Motor neuron (in vitro differentiated cells): ENCODE data around the gene HPCAL1. TPM values are rescaled to one million over a fixed set of nuclear protein-coding genes. Genes with fewer than 3 reads are reported as not detected.
"Not testable (repeated sequence)": the region's sequence is repeated elsewhere in the genome, so short reads cannot be mapped to it uniquely, and the experiment has no call there.

ENCODE experiments used
- ATAC-seq, 8 experiments: fragments of 200-7000 bp; cut with Tn5 transposase; replicated peaks in 6 of 8; 2 replicates each; pipeline ENCODE4 v1.8.0; 2021; ENCODE audit warnings: mild to moderate bottlenecking in 8 of 8, moderate library complexity in 8 of 8
- H3K27ac ChIP-seq, 2 donors: fragments of 250-450 bp; sonication (Bioruptor Pico); 2 replicates each; pipeline ENCODE4 v1.9.0; 2021; ENCODE audit warnings: antibody characterized with exemption in 2 of 2, mild to moderate bottlenecking in 2 of 2, moderate library complexity in 1 of 2
- H3K4me1 ChIP-seq, 2 donors: fragments of 250-450 bp; sonication (Bioruptor Pico); replicated peaks in 1 of 2; 2 replicates each; pipeline ENCODE4 v1.6.1; 2021; ENCODE audit warnings: antibody characterized with exemption in 2 of 2, mild to moderate bottlenecking in 2 of 2, moderate library complexity in 1 of 2
- H3K4me3 ChIP-seq, 5 donors: fragments of 250-450 bp; sonication (Bioruptor Pico); 2 replicates each; pipeline ENCODE4 v1.9.0; 2021; ENCODE audit warnings: antibody characterized with exemption in 5 of 5, mild to moderate bottlenecking in 5 of 5, moderate library complexity in 4 of 5
- WGBS, 10 experiments: fragments of 450-650 bp; shearing (Covaris generic); methylation state at CpG; one replicate each; pipeline ENCODE4 v1.0.0; 2022; 5-methylcytosine and 5-hydroxymethylcytosine counted together
- in situ Hi-C, 9 experiments: fragments of 400-800 bp; cut with MboI; loops; one replicate each; pipeline ENCODE4 v1.15.0; 2021; ENCODE audit warnings: low sequenced_read_pairs in 9 of 9, low pct_unique_long_range_greater_than_20kb in 2 of 9; ENCODE audit not compliant: unreplicated experiment in 9 of 9
- total RNA-seq, 8 experiments: library from RNA; unstranded; fragments of 300-600 nt; gene quantifications; 2 replicates each; pipeline versions ENCODE4 v1.2.3 to v1.2.4, GENCODE V29; 2022

Gene HPCAL1
- total RNA-seq, 8 experiments from 2014 or later: 19.0 to 43.2 (median 24.9) TPM

DNA sequence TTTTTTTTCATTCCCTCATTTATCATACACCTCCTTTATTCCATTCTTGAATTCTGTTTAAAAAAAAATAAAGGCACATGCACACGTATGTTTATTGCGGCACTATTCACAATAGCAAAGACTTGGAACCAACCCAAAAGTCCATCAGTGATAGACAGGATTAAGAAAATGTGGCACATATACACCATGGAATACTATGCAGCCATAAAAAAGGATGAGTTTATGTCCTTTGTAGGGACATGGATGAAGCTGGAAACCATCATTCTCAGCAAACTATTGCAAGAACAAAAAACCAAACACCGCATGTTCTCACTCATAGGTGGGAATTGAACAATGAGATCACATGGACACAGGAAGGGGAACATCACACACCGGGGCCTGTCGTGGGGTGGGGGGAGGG is 39.2 kb upstream of the HPCAL1 start:
- H3K4me1 ChIP-seq, H3K27ac ChIP-seq, H3K4me3 ChIP-seq, in situ Hi-C loops, ATAC-seq: not testable (repeated sequence)
- WGBS, 10 experiments: 90% methylated on average over 2 of the region's 5 CpGs; no CpG with 5 or more reads in 9 of the 10 experiments

DNA sequence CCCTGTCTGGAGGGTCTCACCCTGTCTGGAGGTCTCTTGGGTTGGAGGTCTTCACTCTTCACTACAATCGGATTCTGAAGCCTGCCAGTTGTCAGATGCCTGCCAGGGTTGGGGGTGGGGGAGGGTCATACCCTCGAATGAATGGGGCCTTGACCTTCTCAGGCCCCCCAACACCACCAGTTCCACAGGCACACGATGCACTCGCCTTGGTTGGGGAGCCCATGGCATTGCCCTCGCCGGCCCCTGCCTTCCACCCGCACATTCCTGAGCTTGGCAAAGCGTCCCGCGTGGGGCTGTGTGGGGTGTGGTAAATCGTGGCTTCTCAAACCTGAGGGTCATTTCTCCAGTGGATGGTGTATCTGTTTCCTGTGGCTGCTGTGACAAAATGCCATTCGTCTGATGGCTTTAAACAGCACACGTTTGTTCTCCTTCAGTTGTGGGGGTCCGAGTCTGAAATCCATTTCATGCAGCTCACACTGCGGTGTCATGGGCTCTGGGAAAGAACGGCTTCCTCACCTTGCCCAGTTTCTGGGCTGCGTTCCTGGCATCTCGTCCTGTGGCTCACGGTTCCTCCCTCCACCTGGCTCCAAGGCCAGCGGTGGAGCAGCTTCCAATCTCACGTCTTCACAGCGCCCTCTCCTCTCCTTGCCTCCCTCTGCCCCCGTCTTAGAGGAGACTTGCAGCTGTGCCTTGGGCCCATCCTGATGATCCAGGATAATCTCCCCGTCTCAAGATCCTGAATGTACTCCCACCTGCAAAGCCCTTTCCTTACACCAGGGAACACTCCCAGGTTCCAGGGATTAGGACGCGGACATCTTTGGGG is 38.0 kb upstream of the HPCAL1 start:
- in situ Hi-C loops: no loop called here
- Histone ChIP-seq H3K27ac (no peak overlapping the region), H3K4me1 (no peaks in the 10 kb centered on the region), H3K4me3 (no peak overlapping the region)
- ATAC-seq: no peak
- 20 to 100% (median 90%) methylated on average over 1 to 6 of the region's 26 CpGs; no CpG with 5 or more reads in 1 of the 10 experiments for WGBS, 10 experiments

DNA sequence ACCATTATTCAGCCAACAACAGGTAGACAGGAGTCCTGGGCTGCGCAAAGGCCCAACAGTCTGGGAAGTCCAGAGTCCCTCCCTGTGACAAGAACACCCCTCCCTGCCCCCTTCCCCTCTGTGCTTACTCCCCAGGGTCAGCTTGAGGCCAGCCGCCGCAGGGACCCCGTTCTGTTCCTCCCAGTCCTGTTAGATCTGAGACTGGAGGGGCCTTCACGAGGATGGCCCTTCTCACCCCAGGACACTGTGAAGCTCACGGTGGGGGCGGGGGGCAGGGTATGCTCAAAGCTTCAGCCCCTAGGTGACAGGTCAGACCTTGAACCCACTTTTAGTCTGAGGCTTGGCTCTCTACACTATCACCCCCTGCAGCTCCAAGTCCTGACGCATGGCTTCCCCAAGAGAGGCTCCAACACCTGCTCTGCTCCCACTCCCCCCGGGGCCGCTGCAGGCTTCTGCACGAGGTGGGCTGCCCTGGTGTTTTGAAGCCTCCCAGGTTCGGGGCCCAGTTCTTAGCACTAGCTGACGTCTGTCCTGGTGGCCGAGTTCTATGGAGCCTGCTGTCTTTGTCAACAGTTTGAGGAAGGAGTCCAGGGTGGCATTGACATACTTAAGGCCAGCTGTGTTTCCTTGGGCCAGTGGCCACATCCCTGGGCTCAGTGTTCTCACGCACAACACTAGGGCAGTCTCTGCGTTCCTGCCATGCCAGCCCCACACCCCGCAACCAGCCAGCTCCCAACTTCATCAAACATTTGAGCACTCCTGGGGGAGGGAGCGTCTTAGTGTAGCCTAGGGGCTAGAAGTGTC is 37.2 kb upstream of the HPCAL1 start:
- 41 to 100% (median 81%) methylated on average over 2 to 10 of the region's 18 CpGs; no CpG with 5 or more reads in 5 of the 10 experiments for WGBS, 10 experiments
- Histone ChIP-seq H3K4me3 (no peak overlapping the region), H3K4me1 (no peaks in the 10 kb centered on the region), H3K27ac (no peak overlapping the region)
- no peak for ATAC-seq
- in situ Hi-C loops: no loop called here

DNA sequence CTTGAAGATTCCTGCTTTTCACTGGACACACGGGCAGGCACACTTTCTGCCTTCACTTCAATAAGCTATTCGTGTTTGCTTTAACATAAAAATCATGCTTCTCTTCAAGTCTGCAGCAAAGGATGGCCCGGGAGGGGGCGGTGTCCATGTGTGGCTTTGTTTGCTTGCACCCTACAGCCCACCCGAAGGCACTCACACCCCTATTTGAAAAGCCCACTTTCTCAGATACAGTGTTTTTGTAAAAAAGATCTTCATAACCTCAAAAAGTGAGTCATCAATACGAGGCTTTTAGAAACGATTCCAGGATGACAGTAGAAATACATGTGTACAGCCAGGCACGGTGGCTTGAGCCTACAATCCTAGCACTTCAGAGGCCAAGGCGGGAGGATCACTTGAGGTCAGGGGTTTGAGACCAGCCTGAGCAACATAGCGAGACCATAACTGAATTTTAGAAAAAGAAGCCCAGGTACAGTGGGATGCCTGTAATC is 36.5 kb upstream of the HPCAL1 start:
- WGBS, 10 experiments: 9 to 80% (median 69%) methylated on average over 2 to 10 of the region's 10 CpGs; no CpG with 5 or more reads in 2 of the 10 experiments
- H3K4me3 ChIP-seq: no peak overlapping the region
- H3K4me1 ChIP-seq: peaks cover 0 to 3% of the 10 kb centered on the region in 2 donors
- in situ Hi-C loops: no loop called here
- ATAC-seq: no peak
- no peak overlapping the region for H3K27ac ChIP-seq

DNA sequence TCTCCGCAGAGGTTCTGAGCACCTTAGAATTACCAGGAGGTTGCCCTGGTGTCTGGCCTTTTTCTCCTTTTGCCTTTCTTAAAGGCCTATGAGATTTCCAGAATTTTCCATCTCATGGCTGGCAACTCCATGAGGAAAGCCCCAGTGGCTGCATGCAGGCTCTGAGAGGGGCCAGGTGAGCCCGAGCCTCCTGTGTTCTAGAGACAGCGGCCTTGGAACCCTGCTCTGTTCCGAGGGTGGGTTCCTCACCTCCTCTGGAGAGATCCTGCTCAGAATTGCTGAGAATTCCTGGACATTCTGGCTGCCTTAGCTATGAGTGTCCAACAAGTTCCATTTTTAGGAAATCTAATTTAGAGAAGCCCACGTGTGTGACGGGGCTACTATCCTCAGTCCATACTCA is 35.7 kb upstream of the HPCAL1 start:
- Histone ChIP-seq H3K4me3 (no peak overlapping the region), H3K27ac (no peak overlapping the region), H3K4me1 (peaks cover 0 to 3% of the 10 kb centered on the region in 2 donors)
- 80 to 100% (median 98%) methylated on average over 1 to 4 of the region's 6 CpGs; no CpG with 5 or more reads in 4 of the 10 experiments for WGBS, 10 experiments
- in situ Hi-C loops: no loop called here
- no peak for ATAC-seq

DNA sequence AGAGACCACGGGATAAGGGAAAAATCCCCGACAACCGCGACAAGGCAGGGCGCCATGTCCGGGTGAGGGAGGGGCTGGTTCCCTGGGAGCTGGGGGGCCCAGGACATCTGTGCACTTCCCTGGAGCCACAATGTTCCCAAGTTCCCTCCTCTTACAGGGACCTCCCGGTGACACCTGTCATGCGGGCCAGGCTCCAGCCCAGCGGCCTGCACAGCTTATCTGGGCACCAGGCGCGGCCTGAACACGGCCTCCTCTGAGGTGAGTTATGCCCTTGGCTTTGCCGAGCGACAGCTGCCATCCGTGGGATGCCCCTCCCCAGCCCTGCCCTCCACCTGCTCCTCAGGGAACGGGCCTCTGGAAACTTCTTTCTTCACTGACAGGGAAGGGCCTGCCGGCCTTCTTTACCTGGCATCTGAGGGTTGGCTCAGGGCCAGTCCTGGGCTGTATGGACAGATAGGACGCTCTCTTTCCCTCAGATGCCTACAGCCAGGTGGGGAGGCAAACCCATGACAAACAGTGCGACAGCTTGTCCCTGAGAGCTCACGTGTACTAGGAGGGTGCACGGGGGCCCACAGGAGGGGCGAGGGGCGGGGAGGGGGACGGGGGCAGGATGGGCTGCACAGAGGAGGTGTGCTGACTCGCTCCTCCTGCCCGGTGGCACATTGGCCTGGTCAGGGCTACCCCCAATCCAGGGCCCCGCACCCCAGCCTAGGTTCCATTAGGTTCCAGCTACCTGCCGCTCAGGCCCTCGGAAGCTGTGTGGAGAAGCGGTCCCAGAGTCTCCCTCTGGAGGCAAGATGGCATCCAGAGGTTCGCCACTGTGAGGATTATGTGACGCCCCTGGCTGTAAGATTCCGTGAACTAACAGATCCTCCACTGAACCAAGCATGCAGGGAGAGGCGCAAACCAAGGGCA is 34.9 kb upstream of the HPCAL1 start:
- no peak overlapping the region for H3K27ac ChIP-seq
- in situ Hi-C loops: no loop called here
- peaks cover 0 to 3% of the 10 kb centered on the region in 2 donors for H3K4me1 ChIP-seq
- peak in 4 of 8 experiments; percentile 17 to 38 (median 25) for ATAC-seq
- H3K4me3 ChIP-seq: no peak overlapping the region
- WGBS, 10 experiments: 85 to 90% (median 90%) methylated on average over 2 to 15 of the region's 34 CpGs; no CpG with 5 or more reads in 6 of the 10 experiments

DNA sequence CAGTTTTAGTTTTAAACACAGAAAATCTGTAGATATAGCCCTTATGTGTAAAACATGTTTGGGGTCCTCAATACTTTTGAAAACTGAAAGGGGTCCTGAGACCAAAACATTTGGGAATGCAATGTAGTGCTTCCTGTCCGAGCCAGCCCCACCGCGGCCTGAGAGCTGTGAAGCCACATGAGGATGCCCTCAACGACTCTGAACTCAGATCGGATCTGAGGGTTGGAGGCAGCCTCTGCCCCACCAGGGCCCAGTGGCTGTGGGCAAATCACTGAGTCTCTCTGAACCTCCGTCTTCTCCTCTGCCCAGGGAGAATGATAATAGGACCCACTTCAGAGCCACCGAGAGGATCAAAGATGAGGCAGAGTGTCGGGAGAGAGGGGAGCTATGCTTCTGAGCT is 33.4 kb upstream of the HPCAL1 start:
- peaks cover 0 to 3% of the 10 kb centered on the region in 2 donors for H3K4me1 ChIP-seq
- no peak for ATAC-seq
- WGBS, 10 experiments: 17 to 93% (median 81%) methylated on average over 2 to 7 of the region's 8 CpGs; no CpG with 5 or more reads in 4 of the 10 experiments
- no peak overlapping the region for H3K27ac ChIP-seq
- no peak overlapping the region for H3K4me3 ChIP-seq
- in situ Hi-C loops: no loop called here

DNA sequence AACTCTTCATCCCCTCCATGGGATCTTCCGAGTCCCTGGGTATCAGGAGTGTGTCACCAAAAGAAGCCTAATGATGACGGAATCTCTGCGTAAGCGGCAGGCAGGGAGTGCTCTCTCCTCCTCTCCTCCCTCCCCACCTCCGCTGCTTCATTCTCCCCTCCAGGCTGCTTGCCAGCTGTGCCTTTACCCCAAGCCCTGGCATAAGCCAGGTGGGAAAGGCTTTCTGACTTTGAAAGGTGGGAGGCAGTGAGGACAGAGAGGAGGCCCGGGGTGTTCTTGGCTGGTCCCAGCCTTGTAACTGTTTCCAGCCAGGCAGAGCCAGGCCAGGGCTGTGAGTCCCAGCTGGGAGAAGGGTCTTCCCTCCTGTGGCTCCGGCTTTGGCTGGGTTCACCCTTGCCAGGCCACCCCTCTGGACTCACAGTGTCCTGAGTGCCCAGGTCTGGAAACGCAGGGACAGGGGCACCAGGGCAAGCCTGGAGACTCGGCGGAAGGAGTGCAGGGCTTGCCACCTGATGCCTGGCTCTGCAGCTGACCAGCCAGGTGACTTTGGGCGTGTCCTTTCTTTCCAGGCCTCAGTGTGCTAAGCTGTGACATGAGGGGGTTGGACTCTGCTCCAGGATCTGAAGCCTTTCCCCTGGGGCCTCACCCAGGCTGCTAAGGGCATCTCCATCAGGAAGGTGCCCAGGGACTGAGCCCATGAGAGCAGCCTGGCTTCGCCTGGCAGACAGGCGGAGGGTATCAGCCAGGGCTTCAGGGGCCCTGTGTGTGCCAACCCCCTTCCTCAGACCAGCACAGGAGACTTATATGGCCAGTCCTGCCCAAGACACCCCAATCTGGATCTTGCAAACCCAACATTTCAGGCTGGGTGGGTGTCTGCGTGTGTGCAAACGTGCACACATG is 32.7 kb upstream of the HPCAL1 start:
- H3K4me3 ChIP-seq: no peak overlapping the region
- no peak overlapping the region for H3K27ac ChIP-seq
- in situ Hi-C loops: no loop called here
- WGBS, 10 experiments: 81 to 100% (median 100%) methylated on average over 1 to 4 of the region's 15 CpGs; no CpG with 5 or more reads in 3 of the 10 experiments
- peaks cover 0 to 3% of the 10 kb centered on the region in 2 donors for H3K4me1 ChIP-seq
- peak in 3 of 8 experiments; percentile 5 to 36 (median 25) for ATAC-seq

DNA sequence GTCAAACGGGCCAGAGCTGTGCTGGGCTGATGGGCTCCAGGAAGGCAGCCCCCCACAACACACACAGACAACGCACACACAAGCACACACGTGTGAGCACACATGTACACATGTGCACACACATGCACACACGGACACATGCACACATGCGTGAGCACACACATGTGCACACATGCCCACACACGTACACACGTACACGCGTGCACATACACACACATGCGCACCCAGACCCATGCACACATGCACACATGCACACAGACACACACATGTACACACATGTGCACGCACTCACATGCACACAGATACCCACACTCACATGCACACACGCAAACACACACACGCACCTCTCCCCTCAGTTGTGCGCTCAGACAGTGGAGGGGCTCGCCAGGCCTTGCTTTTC is 31.2 kb upstream of the HPCAL1 start:
- H3K27ac ChIP-seq: no peak overlapping the region
- in situ Hi-C loops: no loop called here
- no peak overlapping the region for H3K4me3 ChIP-seq
- ATAC-seq: no peak
- 65 to 100% (median 84%) methylated on average over 2 to 9 of the region's 15 CpGs; no CpG with 5 or more reads in 2 of the 10 experiments for WGBS, 10 experiments
- peaks cover 0 to 3% of the 10 kb centered on the region in 2 donors for H3K4me1 ChIP-seq

DNA sequence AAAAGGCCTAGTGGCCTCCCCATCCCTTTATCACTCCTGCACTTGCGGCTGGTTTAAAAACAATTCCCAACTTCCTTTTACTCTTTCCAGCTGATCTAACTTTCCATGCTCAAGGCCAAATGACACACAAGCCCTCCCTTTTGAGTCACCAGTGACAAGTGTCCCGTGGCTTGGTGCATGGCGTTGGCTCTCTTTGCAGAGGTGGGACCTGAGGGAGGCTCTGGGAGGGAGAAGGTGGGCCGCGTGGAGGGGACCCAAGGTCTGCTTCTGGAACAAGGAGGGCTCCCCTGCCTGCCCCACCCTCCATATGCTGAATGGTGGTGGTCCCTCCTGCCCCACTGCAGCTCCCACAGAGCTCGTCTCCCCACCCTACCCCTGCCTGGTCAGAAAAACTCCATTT is 30.8 kb upstream of the HPCAL1 start:
- in situ Hi-C loops: no loop called here
- Histone ChIP-seq H3K27ac (no peak overlapping the region), H3K4me3 (no peak overlapping the region), H3K4me1 (peaks cover 0 to 3% of the 10 kb centered on the region in 2 donors)
- ATAC-seq: no peak
- WGBS, 10 experiments: 83 to 100% (median 97%) methylated on average over 1 to 3 of the region's 6 CpGs; no CpG with 5 or more reads in 6 of the 10 experiments

DNA sequence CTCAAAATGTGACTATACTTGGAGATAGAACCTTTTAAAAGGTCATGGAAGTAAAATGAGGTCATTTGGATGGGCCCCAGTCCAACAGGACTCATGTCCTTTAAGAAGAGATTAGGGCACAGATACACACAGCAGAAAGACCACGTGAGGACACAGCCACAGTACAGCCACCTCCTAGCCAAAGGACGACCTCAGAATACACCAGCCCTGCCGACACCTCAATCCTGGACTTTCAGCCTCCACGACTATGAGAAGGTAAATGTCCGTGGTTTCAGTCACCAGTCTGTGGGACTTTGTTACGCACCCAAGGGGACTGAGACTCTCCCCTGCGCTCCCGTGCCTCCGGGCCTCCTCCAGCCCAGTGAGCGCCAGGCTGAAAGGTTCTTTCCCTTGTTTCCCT is 30.2 kb upstream of the HPCAL1 start:
- Histone ChIP-seq H3K4me3 (no peak overlapping the region), H3K4me1 (peaks cover 0 to 3% of the 10 kb centered on the region in 2 donors), H3K27ac (no peak overlapping the region)
- 78 to 100% (median 96%) methylated on average over 1 to 7 of the region's 10 CpGs; no CpG with 5 or more reads in 3 of the 10 experiments for WGBS, 10 experiments
- in situ Hi-C loops: no loop called here
- ATAC-seq: no peak
